Psoas muscle (tissue), 8 donors: Measurements from ENCODE around the gene SFXN3. TPM values are rescaled to one million over a fixed set of nuclear protein-coding genes. Genes with fewer than 3 reads are reported as not detected.
A peak's percentile ranks its signal among the peaks of the same experiment; 100 is the strongest.

Experiments used
- ATAC-seq, 4 donors: fragments of 200-7000 bp; cut with Tn5 transposase; one replicate each; pipeline ENCODE4 v1.9.1; 2020; ENCODE audit warnings: moderate library complexity in 3 of 4, mild to moderate bottlenecking in 2 of 4
- DNase-seq, 2 donors: peaks; one replicate each; pipeline ENCODE4 v3.0.0-alpha.2; 2020
- H3K27ac ChIP-seq: fragments of 200-600 bp; one replicate; pipeline ENCODE4 v1.8.0; 2022
- H3K27me3 ChIP-seq, 3 donors: fragments of 200-600 bp in 1 of 3; one replicate each; pipeline versions ENCODE4 v1.6.1 to v1.8.0; 2013 to 2022; ENCODE audit warnings: low read length in 2 of 3, mild to moderate bottlenecking in 2 of 3, moderate library complexity in 1 of 3; ENCODE audit not compliant: insufficient read depth in 3 of 3
- H3K36me3 ChIP-seq, 2 donors: fragments of 200-600 bp in 1 of 2; one replicate each; pipeline versions ENCODE4 v1.6.1 to v1.8.0; 2013 to 2022; ENCODE audit warnings: low read depth in 1 of 2, mild to moderate bottlenecking in 1 of 2, moderate library complexity in 1 of 2; ENCODE audit not compliant: insufficient read depth in 1 of 2
- H3K4me1 ChIP-seq: fragments of 200-600 bp; one replicate; pipeline ENCODE4 v1.8.0; 2022
- H3K4me3 ChIP-seq: fragments of 200-600 bp; one replicate; pipeline ENCODE4 v1.8.0; 2022; ENCODE audit warnings: mild to moderate bottlenecking
- H3K9me3 ChIP-seq: fragments of 200-600 bp; one replicate; pipeline ENCODE4 v1.8.0; 2022
- WGBS, 3 donors: extraction: QIAGEN DNeasy Blood & Tissue Kit; methylation state at CpG; one replicate each; pipeline versions ENCODE4 v1.1.6 to v1.1.7; 2013; 5-methylcytosine and 5-hydroxymethylcytosine counted together
- intact Hi-C, 2 donors: fragments of 100-400 bp; cut with DNase I; formaldehyde crosslinking; loops; one replicate each; pipeline versions ENCODE4 v1.11.0 to v1.14.2; 2022
- polyA plus RNA-seq, 3 donors: library from polyadenylated mRNA; stranded (reverse); fragments of 200-250 nt; gene quantifications; one replicate each; pipeline ENCODE4 v1.2.3, GENCODE V29; 2013
- total RNA-seq, 4 donors: library from RNA; stranded (reverse); fragmentation: NEBNext Ultra II Directional in 2 of 4; extraction: Animal tissue kit (Norgen Biotek cat#: 25700) in 2 of 4; gene quantifications; one replicate each; pipeline versions ENCODE4 v1.2.1 to v1.2.4, GENCODE V29; 2021 to 2023
- TF ChIP-seq, protein P1 (sequence below): fragments of 200-600 bp; IDR thresholded peaks from one replicate; pipeline ENCODE4 v1.8.0; 2022; ENCODE audit warnings: antibody characterized with exemption
- donor health status: healthy with polysubstance abuse.
- donor health status: DM: no; HTN: no; CAD: no; lungs with moderate emphysema.
- donor health status: Bipolar disorder and iron deficiency.
- donor health status: healthy.
- donor health status: DM: yes; HTN: yes; CAD: no.
- donor health status: DM: no; HTN: no; CAD: no.
- donor health status: DM: no; HTN: no; CAD: no.
- donor health status: DM: yes; HTN: yes; CAD: no.

Gene SFXN3
- total and polyA plus RNA-seq, 7 donors = 3.2 to 7.0 (median 4.9) TPM

DNA sequence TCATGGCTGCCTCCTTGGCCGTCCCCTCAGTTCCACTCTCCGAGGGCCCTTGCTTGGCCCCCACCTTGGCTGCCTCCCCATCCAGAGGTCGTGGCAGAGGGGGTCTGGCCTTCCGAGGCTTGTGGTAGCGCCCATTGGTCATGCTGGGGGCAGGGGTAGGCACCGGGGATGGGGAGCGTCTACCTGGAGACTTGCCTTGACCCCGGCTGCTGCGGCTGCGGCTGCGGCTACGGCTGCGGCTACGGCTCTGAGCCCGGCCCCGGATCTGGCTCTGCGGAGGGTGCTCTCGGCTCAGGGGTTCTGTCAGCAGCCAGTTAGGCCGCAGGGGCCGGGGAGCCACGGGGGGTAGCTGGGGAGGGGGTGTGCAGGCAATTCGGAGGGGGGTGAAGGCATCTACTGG is 20.7 kb upstream of the SFXN3 start:
- 95 to 96% (median 96%) methylated on average over 22 of the region's 22 CpGs for WGBS, 3 donors
- intact Hi-C loops = loop anchor here (10.0 kb wide), 2 partner anchors 46 to 446 kb away; partner anchors contain the start of gene SEMA4G (in 1 of the 2)

DNA sequence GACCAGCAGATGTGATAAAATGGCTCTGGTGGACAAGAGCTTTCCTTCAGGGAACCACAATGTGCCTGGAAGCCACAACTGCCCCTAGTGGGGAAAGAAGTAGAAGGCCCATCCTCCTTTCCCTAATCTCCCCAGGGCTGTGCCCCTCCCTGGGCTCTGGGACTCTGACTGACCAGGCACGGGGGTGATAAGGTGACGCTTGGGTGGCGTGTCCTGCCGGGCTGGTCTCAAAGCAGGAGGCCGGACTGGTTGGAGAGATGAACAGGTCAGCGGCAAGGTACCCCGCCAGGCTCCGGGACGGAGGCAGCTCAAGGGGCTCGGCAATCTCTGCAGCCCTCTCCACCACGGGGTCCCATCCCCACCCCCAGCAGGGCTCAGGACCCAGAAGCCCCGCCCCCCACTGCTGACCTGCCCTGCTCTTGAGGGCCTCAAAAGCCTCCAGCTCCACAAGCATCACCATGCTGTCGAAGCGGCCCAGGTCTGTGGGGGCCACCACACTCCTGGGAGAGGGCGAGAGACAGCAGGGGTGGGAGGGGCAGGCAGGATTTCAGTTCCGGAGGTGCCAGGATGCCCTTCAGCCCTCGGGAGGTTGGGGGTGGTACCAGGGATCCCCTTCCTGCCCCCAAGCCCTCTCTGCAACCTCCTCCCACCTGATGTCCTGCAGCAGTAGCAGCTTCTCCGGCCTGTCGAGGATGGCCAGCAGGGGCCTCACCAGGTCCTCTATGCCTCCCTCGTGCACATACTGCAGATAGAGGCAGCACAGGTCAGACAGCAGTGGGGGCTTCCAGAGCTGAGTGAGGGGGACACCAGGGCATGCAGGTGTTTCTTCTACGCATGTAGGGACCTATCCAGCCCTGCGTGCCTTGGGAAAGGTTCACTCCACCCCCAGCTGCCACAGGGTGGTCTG is 19.3 kb upstream of the SFXN3 start:
- ATAC-seq (no peak), DNase-seq (peak in 1 of 2 donors; percentile 33)
- intact Hi-C loops = loop anchor here (10.0 kb wide), 2 partner anchors 47 to 447 kb away; partner anchors contain the start of gene SEMA4G (in 1 of the 2)

More for the DNA sequence above, 20.7 kb upstream of the SFXN3 start:
- Histone ChIP-seq H3K27me3 (no peaks in the 10 kb centered on the region), H3K36me3 (peaks cover 0 to 22% of the 10 kb centered on the region in 2 donors), H3K9me3 (no peaks in the 10 kb centered on the region), H3K4me1 (peaks cover 12% of the 10 kb centered on the region), H3K4me3 (no peak overlapping the region), H3K27ac (no peak overlapping the region)
- DNase-seq (peak in 1 of 2 donors; percentile 56), ATAC-seq (no peak)
- TF ChIP-seq, protein P1, sequence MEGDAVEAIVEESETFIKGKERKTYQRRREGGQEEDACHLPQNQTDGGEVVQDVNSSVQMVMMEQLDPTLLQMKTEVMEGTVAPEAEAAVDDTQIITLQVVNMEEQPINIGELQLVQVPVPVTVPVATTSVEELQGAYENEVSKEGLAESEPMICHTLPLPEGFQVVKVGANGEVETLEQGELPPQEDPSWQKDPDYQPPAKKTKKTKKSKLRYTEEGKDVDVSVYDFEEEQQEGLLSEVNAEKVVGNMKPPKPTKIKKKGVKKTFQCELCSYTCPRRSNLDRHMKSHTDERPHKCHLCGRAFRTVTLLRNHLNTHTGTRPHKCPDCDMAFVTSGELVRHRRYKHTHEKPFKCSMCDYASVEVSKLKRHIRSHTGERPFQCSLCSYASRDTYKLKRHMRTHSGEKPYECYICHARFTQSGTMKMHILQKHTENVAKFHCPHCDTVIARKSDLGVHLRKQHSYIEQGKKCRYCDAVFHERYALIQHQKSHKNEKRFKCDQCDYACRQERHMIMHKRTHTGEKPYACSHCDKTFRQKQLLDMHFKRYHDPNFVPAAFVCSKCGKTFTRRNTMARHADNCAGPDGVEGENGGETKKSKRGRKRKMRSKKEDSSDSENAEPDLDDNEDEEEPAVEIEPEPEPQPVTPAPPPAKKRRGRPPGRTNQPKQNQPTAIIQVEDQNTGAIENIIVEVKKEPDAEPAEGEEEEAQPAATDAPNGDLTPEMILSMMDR = no peak

DNA sequence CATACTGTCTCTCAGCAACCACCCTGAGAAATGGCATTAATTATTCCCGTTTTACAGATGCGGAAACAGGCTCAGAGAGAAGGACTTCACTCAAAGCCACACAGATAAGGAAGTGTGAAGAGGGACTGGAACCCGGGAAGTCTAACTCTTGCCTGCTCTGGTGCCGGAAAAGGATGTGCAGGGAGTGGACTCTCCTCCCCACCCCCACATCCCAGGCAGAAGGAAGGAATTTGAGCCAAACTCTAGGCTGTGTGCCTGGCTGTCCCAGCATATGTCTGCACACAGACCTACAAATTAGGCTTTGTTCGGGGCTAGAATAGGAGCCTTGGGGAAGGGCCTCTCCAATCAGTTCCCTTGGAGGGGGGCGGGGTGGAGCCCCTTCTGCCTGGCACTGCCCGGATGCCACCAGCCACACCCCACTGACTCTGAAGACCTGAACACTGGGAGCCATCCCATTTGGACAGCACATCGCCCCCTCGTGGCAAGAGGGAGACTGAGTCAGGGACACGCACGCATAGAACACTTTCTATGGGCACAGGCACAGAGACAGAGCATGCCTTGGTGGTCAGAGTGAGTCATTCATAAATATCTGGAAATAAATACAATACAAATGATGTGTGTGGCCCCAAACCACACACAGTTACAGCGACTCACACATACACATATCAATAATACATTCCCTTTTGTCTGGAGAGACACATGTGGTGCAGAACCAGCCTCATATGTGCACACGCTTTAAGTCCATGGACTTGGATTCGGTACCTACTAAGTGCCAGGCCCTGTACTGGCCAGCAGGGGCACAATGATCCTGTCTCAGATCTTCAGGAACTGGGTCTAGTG is 18.3 kb upstream of the SFXN3 start:
- 20 to 23% (median 22%) methylated on average over 14 of the region's 14 CpGs for WGBS, 3 donors
- ATAC-seq (peak; percentile 85 to 91 (median 88)), DNase-seq (peak; percentile 89 to 92)
- Histone ChIP-seq H3K4me1 (peaks cover 6% of the 10 kb centered on the region), H3K27ac (peak overlapping the region; percentile 66), H3K9me3 (no peaks in the 10 kb centered on the region), H3K36me3 (no peaks in the 10 kb centered on the region), H3K27me3 (peaks cover 0 to 2% (median 0%) of the 10 kb centered on the region in 3 donors), H3K4me3 (no peak overlapping the region)
- TF ChIP-seq, protein P1 = peak; percentile 81
- intact Hi-C loops = loop anchor here (10.0 kb wide), 2 partner anchors 48 to 448 kb away; partner anchors contain the start of gene SEMA4G (in 1 of the 2)

More for the DNA sequence above, 19.3 kb upstream of the SFXN3 start:
- H3K27ac ChIP-seq = no peak overlapping the region
- no peak overlapping the region for H3K4me3 ChIP-seq
- H3K4me1 ChIP-seq = peaks cover 12% of the 10 kb centered on the region
- 74 to 79% (median 74%) methylated on average over 21 to 22 of the region's 22 CpGs for WGBS, 3 donors
- TF ChIP-seq, protein P1 = no peak
- peaks cover 0 to 2% (median 0%) of the 10 kb centered on the region in 3 donors for H3K27me3 ChIP-seq
- H3K9me3 ChIP-seq = no peaks in the 10 kb centered on the region
- H3K36me3 ChIP-seq = peaks cover 0 to 8% of the 10 kb centered on the region in 2 donors

DNA sequence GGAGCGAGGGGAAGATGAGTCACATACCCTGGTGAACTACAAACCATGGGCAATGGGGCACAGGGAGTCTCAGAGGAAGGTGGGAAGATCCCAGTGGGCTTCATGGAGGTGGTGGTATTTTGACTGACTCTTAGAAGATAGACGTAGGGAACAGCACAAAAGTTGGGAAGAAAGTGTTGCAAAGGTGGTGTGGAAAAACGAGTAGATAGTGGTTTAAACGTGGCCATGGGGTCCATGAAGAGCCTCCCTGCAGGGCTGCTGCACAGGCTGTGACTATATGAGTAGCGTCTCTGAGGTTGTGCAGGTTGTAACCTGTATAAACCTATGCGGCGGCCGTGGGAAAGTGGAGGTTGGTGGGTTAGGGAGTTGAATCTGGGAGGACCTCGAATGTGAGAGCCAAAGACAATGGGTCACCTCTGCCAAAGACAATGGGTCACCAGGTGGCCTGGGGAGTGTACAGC is 17.6 kb upstream of the SFXN3 start:
- Histone ChIP-seq H3K9me3 (no peaks in the 10 kb centered on the region), H3K27ac (peak overlapping the region; percentile 66), H3K4me1 (peaks cover 6% of the 10 kb centered on the region), H3K27me3 (peaks cover 0 to 4% (median 2%) of the 10 kb centered on the region in 3 donors), H3K36me3 (no peaks in the 10 kb centered on the region), H3K4me3 (no peak overlapping the region)
- WGBS, 3 donors = 56 to 63% (median 60%) methylated on average over 9 of the region's 9 CpGs
- DNase-seq (peak in 1 of 2 donors; percentile 38), ATAC-seq (no peak)
- TF ChIP-seq, protein P1 = no peak
- intact Hi-C loops = loop anchor here (10.0 kb wide), 2 partner anchors 49 to 449 kb away; partner anchors contain the start of gene SEMA4G (in 1 of the 2)
